HEK293 (cell line): ENCODE measurements around the gene TPRA1.

Source experiments
- CTCF ChIA-PET: fragments of 350-600 bp; formaldehyde crosslinking; extraction: SDS; loops from one replicate; lab custom pipeline; 2021; ENCODE audit warnings: antibody characterized with exemption; lab: Yijun Ruan, JAX
- POLR2A ChIA-PET: fragments of 300-600 bp; formaldehyde crosslinking; extraction: SDS; loops from one replicate; lab custom pipeline; 2020; ENCODE audit warnings: antibody characterized with exemption, inconsistent platforms; lab: Yijun Ruan, JAX
- H3K27ac ChIP-seq: fragments of 200-500 bp; sonication (Bioruptor generic); 2 replicates; pipeline ENCODE4 v1.5.1; 2014; ENCODE audit warnings: low read depth, low read length, control low read depth, inconsistent platforms; ENCODE audit errors: extremely low read depth
- H3K36me3 ChIP-seq, 2 experiments: fragments of 200-500 bp in 1 of 2; sonication (Bioruptor generic) in 1 of 2; 1 replicate in 1 of 2; 2 replicates in 1 of 2; pipeline ENCODE4 v1.5.1; 2014 to 2017; ENCODE audit warnings: inconsistent platforms in 2 of 2, low read length in 2 of 2; ENCODE audit not compliant: control insufficient read depth in 2 of 2, insufficient read depth in 1 of 2
- H3K4me1 ChIP-seq: fragments of 200-500 bp; sonication (Bioruptor generic); 2 replicates; pipeline ENCODE4 v1.5.1; 2014; ENCODE audit warnings: mild to moderate bottlenecking, low read length, inconsistent platforms; ENCODE audit not compliant: control insufficient read depth, insufficient read depth
- H3K4me3 ChIP-seq: 2 replicates; pipeline ENCODE4 v1.5.1; 2011; ENCODE audit warnings: low read depth, mild to moderate bottlenecking, control low read depth, low read length, moderate library complexity
- H3K9me3 ChIP-seq: fragments of 200-500 bp; sonication (Bioruptor generic); 2 replicates; pipeline ENCODE4 v1.5.1; 2014; ENCODE audit warnings: low read depth, low read length, inconsistent platforms; ENCODE audit not compliant: control insufficient read depth, insufficient read depth
- GLIS1 ChIP-seq: fragments of 450-650 bp; formaldehyde crosslinking; IDR thresholded peaks from 2 replicates; pipeline ENCODE4 v1.5.1; 2016; ENCODE audit warnings: missing biosample characterization, missing genetic modification characterization
- PRDM1 ChIP-seq: fragments of 450-650 bp; formaldehyde crosslinking; IDR thresholded peaks from 2 replicates; pipeline ENCODE4; 2016; ENCODE audit warnings: missing biosample characterization, missing genetic modification characterization
- TSHZ1 ChIP-seq: fragments of 450-650 bp; formaldehyde crosslinking; IDR thresholded peaks from 2 replicates; pipeline ENCODE4 v1.5.1; 2016; ENCODE audit warnings: missing biosample characterization, missing genetic modification characterization, borderline replicate concordance
- ZBTB7A ChIP-seq: fragments of 450-650 bp; formaldehyde crosslinking; IDR thresholded peaks from 2 replicates; pipeline ENCODE4 v1.5.1; 2016; ENCODE audit warnings: low read depth, missing biosample characterization, missing genetic modification characterization
- ZNF121 ChIP-seq: fragments of 450-650 bp; formaldehyde crosslinking; IDR thresholded peaks from 2 replicates; pipeline ENCODE4 v1.5.1; 2016; ENCODE audit warnings: missing biosample characterization, missing genetic modification characterization
- ZNF16 ChIP-seq: fragments of 450-650 bp; formaldehyde crosslinking; IDR thresholded peaks from 2 replicates; pipeline ENCODE4 v1.5.1; 2016; ENCODE audit warnings: low read depth, missing biosample characterization, missing genetic modification characterization
- ZNF311 ChIP-seq: fragments of 450-650 bp; formaldehyde crosslinking; IDR thresholded peaks from 2 replicates; pipeline ENCODE4 v1.5.1; 2017; ENCODE audit warnings: missing biosample characterization, missing genetic modification characterization, borderline replicate concordance
- ZNF324 ChIP-seq: fragments of 450-650 bp; formaldehyde crosslinking; IDR thresholded peaks from 2 replicates; pipeline ENCODE4 v1.5.1; 2016; ENCODE audit warnings: missing biosample characterization, missing genetic modification characterization
- ZNF341 ChIP-seq: fragments of 450-650 bp; formaldehyde crosslinking; IDR thresholded peaks from 2 replicates; pipeline ENCODE4; 2016; ENCODE audit warnings: low read depth, missing biosample characterization, missing genetic modification characterization
- ZNF366 ChIP-seq: fragments of 450-650 bp; formaldehyde crosslinking; conservative IDR thresholded peaks from 2 replicates; pipeline ENCODE4 v1.5.1; 2016; ENCODE audit warnings: missing biosample characterization, missing genetic modification characterization
- ZNF544 ChIP-seq: fragments of 450-650 bp; formaldehyde crosslinking; IDR thresholded peaks from 2 replicates; pipeline ENCODE4 v1.5.0; 2017; ENCODE audit warnings: missing biosample characterization, missing genetic modification characterization
- ZNF585B ChIP-seq: fragments of 450-650 bp; formaldehyde crosslinking; IDR thresholded peaks from 2 replicates; pipeline ENCODE4 v1.5.1; 2016; ENCODE audit warnings: missing biosample characterization, missing genetic modification characterization
- ZNF623 ChIP-seq: fragments of 450-650 bp; formaldehyde crosslinking; IDR thresholded peaks from 2 replicates; pipeline ENCODE4 v1.5.1; 2016; ENCODE audit warnings: missing biosample characterization, missing genetic modification characterization
- ZNF654 ChIP-seq: fragments of 450-650 bp; formaldehyde crosslinking; IDR thresholded peaks from 2 replicates; pipeline ENCODE4 v1.5.1; 2016; ENCODE audit warnings: low read depth, missing biosample characterization, missing genetic modification characterization
- ZXDB ChIP-seq: fragments of 450-650 bp; formaldehyde crosslinking; IDR thresholded peaks from 2 replicates; pipeline ENCODE4 v1.5.1; 2016; ENCODE audit warnings: missing biosample characterization, missing genetic modification characterization
- TF ChIP-seq, protein P1 (sequence below): fragments of 450-650 bp; formaldehyde crosslinking; IDR thresholded peaks from 2 replicates; pipeline ENCODE4 v1.5.1; 2016; ENCODE audit warnings: missing biosample characterization, missing genetic modification characterization

The TPRA1 gene

DNA sequence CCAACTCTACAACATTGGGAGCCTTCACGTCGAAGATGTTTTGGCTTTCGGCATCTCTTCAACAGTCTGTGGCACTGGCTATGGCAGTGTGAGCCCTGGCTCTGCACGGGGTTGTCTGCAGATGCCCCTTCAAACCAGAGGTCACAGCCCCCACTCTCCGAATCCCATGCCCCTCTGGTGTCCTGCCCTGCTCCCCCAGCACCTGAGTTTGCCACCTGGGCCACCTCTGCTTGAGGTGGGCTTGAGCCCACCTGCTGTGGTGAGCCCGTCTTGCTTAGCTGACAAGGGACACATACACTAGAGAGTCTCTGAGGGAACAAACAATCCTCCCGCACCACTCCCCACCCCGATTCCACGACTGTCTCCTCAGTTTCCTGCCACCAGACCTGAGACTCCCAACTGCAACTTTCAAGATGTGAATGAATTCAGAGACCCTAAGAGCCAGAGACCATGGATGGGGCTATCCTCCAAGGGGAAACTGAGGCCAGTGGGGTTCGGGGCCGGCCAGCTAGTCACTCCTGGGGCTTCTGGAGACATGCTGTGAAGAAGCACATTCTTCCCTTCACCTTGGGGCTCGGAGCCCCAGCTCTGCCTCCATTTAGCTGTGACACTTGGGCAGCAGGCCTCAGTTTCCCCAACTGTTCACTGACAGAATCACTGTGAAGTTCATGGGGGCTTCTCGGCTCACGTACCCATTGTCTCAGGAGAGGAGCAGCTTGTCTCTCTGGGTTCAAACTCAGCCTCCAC lies 44.6 kb downstream of the TPRA1 start (continued):
- TF ChIP-seq ZNF311 (tag by site-specific recombination), result no peak

GRCh38 chr3:127545216-127545615 lies 45.3 kb downstream of the TPRA1 start:
- Histone ChIP-seq H3K4me3 (no peak overlapping the region), H3K4me1 (no peaks in the 10 kb centered on the region), H3K27ac (no peak overlapping the region), H3K36me3 (no peaks in the 10 kb centered on the region), H3K9me3 (no peaks in the 10 kb centered on the region)
- ChIA-PET POLR2A (interaction anchor here (0.6 kb wide), 1 partner anchor 63 kb away, joined by 3 read pairs; no protein-coding TSS in a partner anchor), CTCF (interaction anchor here (0.6 to 1.5 kb wide), 4 partner anchors 72 to 172 kb away, joined by 3 to 5 read pairs (median 3); no protein-coding TSS in a partner anchor)
- TF ChIP-seq ZNF341 (tag by site-specific recombination) (peak; percentile 31), ZBTB7A (tag by site-specific recombination) (no peak)

DNA sequence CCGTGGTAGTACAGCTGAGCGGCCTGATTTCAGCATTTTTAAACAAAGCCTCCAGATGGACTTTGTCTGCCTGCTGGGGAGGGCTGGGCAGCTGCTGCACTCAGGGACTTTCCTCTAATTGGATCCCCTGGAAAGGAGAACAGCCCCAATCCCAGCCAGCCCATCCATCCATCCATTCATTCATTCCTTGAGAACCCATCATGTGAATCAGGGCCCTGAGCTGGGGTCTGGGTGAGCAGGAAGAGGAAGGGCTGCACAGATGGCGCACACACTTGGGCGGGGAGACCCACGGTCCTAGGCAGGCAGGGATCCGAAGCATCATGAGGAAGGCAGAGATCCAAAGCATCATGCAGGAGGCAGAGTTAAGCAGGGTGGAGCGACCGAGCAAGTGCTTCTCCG lies 45.7 kb downstream of the TPRA1 start:
- Histone ChIP-seq H3K27ac (no peak overlapping the region), H3K4me1 (no peaks in the 10 kb centered on the region), H3K4me3 (no peak overlapping the region), H3K9me3 (no peaks in the 10 kb centered on the region), H3K36me3 (no peaks in the 10 kb centered on the region)
- ChIA-PET CTCF (interaction anchor here (0.5 to 1.3 kb wide), 7 partner anchors 10 to 139 kb away, joined by 3 to 5 read pairs (median 3); no protein-coding TSS in a partner anchor), POLR2A (interaction anchor here (0.6 kb wide), 1 partner anchor 63 kb away, joined by 3 read pairs; no protein-coding TSS in a partner anchor)
- TF ChIP-seq PRDM1 (tag by site-specific recombination), result no peak
- TF ChIP-seq ZNF585B (tag by site-specific recombination), result no peak
- no peak for TF ChIP-seq ZNF324 (tag by site-specific recombination)
- no peak for TF ChIP-seq TSHZ1 (tag by site-specific recombination)
- no peak for TF ChIP-seq ZNF366 (tag by site-specific recombination)
- no peak for TF ChIP-seq ZNF544 (tag by site-specific recombination)

DNA sequence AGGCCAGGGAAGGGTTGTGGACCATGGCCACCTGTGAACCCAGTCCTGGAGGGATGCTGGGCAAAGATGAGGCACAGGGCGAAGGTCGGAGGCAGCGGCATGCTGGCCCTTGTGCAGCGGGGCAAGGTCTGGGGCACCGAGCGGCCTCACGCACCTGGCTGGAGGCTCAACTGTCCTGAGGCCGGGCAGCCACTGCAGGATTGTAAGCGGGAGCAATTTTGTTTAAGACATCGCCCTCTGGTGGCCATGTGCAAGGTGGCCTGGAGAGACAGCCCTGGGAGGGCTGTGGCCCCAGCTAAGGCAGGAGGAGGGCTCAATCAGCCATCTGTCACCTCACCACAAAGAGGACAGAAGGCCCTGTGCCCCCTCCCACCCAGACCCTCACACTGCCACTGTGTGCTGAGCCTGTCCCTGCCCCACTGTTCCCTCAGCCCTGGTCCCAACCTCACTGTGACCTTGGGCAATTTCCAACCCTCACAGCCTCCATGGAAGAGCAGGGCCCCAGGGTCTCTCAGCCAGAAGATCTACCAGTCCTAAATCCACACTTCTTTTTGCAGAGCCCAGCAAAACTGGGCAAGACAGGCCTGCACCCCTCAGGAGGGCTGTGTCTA lies 46.2 kb downstream of the TPRA1 start:
- Histone ChIP-seq H3K27ac (no peak overlapping the region), H3K9me3 (no peaks in the 10 kb centered on the region), H3K36me3 (no peaks in the 10 kb centered on the region), H3K4me3 (no peak overlapping the region), H3K4me1 (no peaks in the 10 kb centered on the region)
- TF ChIP-seq ZXDB (tag by site-specific recombination) (no peak), GLIS1 (tag by site-specific recombination) (peak; percentile 73), ZNF654 (tag by site-specific recombination) (peak; percentile 42; the same call in 1 of the 2 replicates), ZNF623 (tag by site-specific recombination) (peak; percentile 50), ZNF121 (tag by site-specific recombination) (no peak), ZNF16 (tag by site-specific recombination) (0 out of 2 replicates have a peak, but pooled peaks have one; percentile 8)
- TF ChIP-seq, protein P1, sequence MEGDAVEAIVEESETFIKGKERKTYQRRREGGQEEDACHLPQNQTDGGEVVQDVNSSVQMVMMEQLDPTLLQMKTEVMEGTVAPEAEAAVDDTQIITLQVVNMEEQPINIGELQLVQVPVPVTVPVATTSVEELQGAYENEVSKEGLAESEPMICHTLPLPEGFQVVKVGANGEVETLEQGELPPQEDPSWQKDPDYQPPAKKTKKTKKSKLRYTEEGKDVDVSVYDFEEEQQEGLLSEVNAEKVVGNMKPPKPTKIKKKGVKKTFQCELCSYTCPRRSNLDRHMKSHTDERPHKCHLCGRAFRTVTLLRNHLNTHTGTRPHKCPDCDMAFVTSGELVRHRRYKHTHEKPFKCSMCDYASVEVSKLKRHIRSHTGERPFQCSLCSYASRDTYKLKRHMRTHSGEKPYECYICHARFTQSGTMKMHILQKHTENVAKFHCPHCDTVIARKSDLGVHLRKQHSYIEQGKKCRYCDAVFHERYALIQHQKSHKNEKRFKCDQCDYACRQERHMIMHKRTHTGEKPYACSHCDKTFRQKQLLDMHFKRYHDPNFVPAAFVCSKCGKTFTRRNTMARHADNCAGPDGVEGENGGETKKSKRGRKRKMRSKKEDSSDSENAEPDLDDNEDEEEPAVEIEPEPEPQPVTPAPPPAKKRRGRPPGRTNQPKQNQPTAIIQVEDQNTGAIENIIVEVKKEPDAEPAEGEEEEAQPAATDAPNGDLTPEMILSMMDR (tag by site-specific recombination), result peak; percentile 71
- ChIA-PET POLR2A (interaction anchor here (0.6 kb wide), 1 partner anchor 62 kb away, joined by 3 read pairs; no protein-coding TSS in a partner anchor), CTCF (interaction anchor here (0.5 to 1.3 kb wide), 11 partner anchors 8 to 1411 kb away, joined by 3 to 7 read pairs (median 3); no protein-coding TSS in a partner anchor)
